HG03439 (cell line): Measurements from ENCODE around the gene PHTF1.
"Not testable (repeated sequence)": the region's sequence is repeated elsewhere in the genome, so short reads cannot be mapped to it uniquely, and the experiment has no call there.

Experiments
- ATAC-seq: cut with Tn5 transposase; IDR thresholded peaks from one replicate; pipeline ENCODE4 v1.9.1; 2021; ENCODE audit warnings: mild to moderate bottlenecking, moderate library complexity; ENCODE audit not compliant: unreplicated experiment

PHTF1 gene

DNA sequence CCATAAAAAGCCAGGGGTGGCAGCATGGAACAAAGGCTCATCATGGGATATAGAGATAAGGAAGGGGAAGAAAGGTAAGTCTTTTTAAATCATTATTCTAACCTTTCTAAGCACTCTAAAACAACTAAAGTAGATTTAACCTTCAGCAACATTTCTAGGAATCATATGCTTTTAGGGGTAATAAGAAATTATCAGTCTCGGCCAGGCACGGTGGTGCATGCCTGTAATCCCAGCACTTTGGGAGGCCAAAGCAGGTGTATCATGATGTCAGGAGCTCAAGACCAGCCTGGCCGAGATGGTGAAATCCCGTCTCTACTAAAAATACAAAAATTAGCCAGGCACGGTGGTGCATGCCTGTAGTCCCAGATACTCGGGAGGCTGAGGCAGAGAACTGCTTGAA lies 20.3 kb upstream of the PHTF1 start:
- no peak for ATAC-seq

DNA sequence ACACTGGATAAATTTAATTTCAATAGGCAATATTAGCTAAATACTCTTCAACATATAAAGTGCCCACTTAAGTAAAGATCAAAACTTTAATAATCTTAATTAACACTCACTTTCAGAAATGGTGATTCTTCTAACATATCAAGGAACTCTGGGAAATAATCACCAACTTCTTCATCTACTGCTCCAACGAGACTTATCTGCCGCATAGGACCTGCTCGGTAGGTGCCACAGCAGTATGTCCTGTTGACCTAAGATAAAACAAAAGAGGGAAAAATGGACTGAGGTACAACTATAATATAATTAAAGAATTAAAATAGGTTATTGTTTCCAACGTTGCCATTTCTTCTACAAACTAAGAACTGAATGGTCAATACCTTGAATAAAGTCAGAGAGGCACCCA lies 18.3 kb upstream of the PHTF1 start:
- ATAC-seq, result no peak

DNA sequence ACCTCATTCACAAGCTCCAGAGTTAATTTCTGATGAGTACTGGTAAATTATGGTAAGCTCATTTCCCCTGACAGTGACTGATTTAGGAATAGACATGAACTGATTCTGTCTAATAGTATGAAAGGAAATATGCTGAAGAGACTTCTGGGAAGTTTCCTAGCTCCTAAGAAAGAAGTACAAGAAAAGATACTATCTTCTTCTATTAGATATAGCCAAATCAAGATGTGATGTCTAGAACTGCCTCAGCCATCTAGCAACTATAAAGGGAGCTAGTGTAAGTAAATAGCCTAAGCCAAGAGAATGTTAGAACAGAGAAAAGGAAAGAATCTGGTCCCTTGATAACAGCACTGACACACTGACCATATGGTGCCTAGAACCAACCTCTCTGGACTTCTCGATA lies 10.7 kb upstream of the PHTF1 start:
- no peak for ATAC-seq

DNA sequence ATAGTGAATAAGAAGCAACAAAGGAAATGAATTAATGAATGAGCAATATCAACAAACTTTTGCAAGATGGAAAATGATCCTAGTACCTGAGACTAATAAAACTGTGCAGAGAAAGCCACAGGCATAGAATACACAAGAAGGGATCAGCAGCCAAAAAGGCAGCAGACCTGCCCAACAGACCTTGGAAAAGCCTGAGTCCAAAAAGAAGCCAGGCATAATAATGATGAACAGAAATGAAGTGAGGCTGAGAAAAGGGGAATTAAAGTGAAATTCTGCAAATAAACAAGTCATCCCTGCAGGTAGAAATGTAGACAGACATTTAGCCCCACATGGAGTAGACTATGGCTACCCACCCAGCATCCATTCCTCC lies 10.3 kb upstream of the PHTF1 start:
- no peak for ATAC-seq

DNA sequence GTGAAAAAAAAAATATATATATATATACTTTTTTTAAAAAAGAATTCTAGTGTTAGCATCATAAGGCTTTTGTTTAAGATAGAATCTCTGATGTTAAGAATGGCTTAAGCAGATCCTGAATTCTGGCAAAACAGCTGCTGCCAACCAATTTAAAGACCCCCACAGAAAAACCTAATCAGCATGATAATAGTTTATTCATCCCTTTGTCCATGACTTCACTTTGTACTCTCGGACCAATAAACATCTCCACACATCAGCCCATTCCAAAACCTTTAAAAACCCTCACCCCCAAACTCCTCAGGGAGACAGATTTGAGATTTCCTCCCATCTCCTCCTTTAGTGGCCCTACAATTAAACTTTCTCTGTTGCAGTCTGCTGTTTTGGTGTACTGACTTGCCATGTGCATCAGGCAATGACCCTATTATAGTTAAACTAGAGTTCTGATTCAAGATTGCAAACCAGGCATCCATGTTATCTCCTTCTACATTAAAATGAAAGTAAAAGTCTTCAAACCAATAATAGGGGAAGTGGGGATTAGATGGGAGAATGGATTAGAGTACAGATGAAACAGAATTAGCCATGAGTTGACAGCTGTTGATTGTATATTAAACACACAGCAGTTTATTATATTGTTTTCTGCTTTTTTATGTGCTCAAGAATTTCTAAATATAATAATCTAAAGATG lies 9.8 kb upstream of the PHTF1 start:
- no peak for ATAC-seq

DNA sequence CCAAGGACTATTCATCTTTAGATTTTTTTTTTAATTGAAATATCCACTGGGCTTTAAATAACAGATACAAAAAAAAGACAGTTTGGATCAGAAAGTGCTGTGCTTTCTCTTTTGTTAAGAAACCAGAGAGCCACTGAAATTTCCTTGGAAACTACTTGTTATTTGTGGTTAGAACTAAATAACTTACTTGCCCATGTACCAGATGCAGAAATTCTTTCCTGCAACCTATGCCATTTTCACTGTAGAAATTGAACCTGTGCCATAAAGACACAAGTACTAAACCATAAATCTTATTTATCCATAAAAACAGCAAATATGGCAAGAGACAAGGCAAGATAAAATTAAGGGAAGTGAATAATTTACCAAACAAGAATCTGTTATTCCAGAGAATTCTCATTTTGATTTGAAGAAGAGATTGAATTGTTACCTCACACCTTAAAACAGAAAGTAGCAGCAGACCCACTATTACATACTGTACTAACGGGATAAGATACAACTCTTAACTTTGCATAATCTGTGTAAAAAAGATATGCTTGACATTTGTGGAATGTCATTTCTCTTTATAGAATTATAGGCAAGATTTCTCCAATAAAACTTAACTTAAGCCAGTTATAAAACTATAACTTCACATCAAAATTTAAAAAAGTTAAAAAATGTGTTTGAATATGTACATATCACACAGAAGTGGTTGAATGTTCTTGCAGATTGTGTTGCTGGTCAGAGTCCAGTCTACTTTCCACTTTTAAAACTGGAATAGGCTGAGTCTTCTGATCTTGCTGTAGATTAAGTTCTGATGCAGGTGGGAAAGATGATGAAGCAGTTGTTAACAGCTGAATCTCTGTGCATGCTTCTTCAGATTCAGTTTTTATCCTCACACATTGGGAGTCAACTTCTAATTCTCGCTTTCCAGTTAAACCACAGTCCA lies 6.3 kb upstream of the PHTF1 start:
- no peak for ATAC-seq

DNA sequence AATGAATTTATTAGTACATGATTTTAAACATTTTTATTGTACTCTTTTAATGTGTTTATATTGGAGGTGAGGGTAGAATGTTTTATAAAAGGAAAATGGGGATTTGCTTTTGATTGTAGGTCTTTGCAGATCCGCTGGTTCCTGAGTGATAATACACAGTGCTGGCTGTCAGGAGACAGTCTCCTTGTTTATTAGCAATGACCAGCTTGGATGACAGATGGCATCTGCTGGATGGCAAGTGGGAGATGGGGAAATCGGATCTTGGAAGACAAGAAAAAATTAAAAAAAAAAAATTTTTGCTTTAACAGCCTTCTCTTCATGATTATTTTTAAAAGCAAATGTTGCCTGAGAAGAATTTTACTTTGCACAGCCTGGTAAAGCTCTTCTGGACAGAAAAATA lies 4.4 kb upstream of the PHTF1 start:
- ATAC-seq, result no peak

DNA sequence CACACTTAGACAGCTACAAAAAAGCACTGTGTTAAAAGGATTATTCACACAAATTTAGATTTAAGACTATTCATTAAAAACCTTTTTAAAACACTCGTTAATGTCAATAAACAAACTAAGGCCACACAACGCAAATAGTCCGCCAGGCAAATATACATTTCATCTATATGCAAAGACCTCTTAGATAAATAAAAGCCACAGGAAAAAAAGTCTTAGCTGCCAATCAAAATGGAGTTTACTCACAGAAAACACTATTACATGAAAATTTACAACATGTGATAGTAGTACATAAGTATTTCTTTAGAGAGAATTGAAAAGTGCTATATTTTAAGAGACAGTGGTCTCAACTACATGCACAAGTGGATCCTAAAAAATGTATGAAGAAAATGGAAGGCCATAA lies 2.7 kb upstream of the PHTF1 start:
- no peak for ATAC-seq

DNA sequence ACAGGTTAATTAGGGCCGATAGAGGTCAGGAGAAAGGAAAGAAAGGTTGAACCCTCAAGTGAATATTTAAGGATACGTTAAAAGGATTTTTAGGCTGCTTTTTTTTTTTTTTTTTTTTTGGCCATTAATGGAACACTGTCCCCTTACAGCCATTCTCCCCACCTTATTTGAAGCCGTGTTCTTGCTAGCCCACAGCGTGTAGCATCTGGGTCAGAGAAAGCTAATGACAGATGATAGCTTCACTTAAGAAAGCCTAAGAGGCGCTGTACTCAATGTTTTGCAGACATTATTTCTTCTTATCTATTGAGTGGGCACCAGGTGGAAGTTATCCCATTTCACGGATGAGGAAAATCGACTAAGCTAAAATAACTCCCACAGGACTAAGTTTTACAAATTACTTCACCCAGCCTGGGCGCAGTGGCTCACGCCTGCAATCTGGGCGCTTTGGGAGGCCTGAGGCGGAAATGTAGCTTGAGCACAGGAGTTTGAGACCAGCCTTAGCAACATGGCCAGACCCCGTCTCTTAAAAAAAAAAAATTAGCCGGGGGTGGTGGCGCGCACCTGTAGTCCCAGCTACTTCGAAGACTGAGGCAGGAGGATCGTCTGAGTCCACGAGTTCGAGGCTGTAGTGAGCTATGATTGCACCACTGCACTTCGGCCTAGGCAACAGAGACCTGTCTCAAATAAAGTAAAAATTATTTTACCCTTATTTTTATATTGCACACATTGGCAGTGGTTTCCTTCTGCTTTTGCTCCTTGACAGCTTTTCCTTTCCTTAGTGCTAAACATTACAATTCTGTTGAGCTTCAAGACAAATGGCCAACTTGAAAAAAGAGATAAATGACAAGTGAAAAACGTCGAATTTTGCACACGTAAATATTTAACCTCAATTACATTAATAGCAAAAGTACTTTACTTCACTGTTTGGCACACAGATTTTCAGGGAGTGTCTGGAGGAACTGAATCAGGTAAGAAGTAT lies 1.1 kb upstream of the PHTF1 start:
- ATAC-seq, result no peak

DNA sequence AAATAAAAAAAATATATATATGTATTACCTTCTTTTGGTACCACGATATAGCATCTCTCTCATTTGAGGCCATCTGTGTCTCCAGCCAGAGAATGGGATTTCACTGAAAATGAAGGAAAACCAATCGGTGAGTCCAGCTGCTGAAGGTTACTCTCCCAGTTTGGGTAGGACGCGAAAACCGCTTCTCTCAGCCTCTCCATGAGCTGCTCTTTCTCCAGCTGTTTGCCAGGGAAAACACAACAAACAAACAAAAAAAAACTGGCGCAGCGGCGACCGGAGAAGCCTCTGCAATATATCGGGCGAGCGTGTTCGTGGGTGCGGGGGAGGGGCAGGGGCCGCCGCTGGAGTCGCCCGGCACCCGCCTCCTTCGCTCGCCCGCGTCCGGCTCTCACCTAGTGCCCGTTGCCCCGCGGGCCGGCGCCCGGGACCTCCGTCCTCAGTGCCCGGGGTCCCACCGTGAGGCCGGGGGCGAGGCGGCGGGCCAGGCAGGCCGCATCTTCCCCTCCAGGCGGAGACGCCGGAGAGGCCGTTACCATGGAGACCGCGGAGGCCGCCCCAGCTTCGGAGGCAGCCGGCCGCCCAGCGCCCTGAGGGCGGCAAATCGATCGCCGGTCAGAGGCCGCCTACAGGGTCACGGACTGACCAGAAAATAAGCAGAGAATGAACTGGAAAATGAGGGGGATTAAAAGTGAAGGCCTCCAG lies 504 bp downstream of the PHTF1 start:
- ATAC-seq, result peak; percentile 70

DNA sequence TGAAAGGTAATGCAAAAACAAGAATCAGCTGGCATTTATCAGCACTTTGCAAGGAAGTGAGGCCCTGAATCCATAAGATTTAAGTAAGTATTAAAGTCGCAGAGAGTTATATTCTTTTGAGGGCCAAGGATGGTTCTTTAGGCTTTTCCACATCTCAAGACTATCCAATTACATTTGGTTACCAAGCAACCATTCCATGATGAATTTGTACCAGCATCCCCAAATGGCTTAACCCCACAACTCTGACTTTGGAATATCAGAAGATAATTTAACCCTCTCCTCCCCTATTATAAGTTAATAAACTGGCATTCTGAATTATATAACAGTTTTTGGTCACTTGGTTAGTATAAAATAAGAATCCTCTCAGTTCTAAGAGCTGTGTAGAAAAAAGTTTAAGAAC lies 2.8 kb downstream of the PHTF1 start:
- ATAC-seq, result no peak

DNA sequence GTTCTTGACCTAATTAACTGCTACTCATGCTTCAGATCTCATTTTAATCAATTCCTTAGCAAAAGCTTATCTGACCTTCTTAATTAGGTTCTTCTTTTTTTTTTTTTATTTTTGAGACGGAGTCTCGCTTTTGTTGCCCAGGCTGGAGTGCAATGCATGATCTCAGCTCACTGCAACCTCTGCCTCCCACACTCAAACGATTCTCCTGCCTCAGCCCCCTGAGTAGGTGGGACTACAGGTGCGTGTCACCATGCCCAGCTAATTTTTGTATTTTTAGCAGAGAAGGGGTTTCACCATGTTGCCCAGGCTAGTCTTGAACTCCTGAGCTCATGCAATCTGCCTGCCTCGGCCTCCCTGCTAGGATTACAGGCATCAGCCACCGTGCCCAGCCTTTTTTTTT lies 6.0 kb downstream of the PHTF1 start:
- ATAC-seq, result not testable (repeated sequence)

DNA sequence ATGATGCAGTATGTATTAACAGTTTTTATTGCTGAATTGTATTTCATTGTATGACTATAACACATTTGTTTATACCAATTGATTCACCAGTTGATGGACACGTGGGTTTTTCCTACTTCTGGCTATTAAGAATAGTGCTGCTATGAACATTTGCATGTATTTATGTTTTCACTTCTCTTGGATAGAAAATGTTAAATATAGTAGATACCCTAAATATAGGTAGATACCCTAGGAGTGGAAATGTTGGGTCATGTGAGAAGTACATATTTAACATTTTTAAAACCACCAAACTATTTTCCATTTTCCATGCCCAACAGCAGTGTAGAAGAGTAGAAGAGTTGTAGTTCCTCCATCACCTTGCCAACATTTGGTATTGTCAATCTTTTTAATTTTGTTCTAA lies 7.8 kb downstream of the PHTF1 start:
- ATAC-seq, result no peak

DNA sequence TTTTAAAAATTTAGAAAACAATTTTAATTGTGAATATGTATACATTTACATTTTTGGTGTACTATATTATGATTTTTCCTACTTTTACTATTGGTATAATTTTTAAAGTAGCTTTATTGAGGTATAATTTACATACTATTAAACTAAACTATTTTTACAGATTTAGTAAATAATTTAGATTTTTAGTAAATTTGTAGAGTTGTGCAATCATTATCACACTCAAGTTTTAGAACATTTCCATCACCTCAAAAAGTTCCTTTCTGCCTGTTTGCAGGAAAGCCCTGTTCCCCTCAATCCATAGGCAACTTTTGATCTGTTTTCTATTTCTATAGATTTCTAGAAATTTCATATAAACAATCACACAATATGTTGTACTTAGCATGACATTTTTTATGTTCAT lies 8.2 kb downstream of the PHTF1 start:
- ATAC-seq, result no peak

DNA sequence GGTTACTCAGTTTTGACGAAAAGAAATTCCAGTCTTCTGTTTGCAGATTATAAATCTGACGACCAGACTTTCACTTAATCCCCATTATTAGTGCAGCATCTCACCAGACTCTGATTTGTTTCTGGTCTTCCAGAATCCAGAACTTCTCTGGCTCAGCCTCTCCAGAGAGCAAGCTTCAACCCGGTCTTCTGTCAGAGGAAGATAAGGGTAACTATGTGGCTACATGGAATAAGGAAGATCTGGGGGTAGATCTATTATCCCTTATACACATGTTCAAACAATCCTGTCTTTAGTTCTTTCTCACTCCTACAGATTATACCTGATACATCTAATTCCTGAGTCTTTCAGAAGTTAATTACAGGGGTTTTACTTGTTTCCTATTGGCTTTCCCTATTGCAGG lies 9.9 kb downstream of the PHTF1 start:
- no peak for ATAC-seq

DNA sequence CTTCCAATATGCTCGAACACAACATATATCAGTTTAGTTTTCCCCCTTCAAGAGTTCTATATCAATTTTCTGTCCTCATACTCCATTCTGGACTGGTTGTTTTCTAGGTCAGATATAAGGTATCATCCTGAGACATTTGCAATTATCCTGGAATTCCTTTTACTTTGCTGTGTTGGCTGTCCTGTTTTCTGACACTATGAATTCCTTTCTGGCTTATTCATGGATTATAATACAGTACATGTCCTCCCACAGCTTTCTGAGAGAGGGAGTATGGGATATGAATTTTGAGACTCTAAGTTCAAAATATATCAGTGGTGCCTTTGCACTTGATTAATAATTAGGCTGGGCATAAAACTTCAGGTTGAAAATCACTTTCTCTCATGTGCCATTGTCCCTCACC lies 11.9 kb downstream of the PHTF1 start:
- ATAC-seq, result no peak

DNA sequence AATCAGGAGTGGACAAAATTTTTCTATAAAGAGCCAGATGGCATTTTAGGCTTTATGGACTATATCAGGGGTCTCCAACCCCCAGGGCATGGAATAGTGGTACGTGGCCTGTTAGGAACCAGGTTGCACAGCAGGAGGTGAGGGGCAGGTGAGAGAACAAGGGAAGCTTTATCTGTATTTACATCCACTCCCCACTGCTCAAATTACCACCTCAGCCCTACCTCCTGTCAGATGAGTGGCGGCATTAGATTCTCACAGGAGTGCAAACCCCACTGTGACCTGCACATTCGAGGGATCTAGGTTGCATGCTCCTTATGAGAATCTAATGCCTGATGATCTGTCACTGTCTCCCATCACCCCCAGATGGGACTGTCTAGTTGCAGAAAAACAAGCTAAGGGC lies 13.9 kb downstream of the PHTF1 start:
- no peak for ATAC-seq

DNA sequence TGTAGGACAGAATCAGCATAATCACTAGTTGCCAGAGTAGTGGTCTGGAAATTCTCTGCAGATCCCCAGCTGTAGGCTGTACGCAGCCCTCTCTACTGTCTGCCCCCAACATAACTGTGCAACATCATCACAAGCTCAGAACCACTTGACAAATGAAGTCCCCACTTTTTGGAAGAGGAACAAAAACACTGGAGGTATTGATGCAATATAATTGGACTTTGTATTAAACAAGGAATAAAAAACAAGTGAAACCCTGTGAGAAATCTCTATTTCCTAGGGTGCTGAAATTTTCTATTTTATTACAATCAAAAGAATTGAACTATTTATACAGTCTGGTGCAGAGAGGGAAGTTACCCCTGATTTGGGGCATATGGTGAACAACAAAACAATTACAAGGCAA lies 15.2 kb downstream of the PHTF1 start:
- ATAC-seq, result no peak

DNA sequence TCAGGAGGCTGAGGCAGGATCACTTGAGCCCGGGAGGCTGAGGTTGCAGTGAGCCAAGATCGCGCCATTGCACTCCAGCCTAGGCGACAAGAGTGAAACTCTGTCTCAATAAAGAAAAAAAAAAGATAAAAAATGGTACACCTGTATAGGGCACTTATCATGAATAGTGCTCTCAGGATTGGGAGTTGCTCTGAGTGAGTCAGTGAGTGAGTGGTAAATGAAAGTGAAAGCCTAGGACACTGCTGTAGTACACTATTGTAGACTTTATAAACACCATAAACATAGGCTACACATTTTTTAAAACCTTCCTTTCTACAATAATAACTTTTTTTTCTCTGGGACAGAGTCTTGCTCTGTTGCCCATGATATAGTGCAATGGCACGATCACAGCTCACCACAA lies 16.8 kb downstream of the PHTF1 start:
- no peak for ATAC-seq

DNA sequence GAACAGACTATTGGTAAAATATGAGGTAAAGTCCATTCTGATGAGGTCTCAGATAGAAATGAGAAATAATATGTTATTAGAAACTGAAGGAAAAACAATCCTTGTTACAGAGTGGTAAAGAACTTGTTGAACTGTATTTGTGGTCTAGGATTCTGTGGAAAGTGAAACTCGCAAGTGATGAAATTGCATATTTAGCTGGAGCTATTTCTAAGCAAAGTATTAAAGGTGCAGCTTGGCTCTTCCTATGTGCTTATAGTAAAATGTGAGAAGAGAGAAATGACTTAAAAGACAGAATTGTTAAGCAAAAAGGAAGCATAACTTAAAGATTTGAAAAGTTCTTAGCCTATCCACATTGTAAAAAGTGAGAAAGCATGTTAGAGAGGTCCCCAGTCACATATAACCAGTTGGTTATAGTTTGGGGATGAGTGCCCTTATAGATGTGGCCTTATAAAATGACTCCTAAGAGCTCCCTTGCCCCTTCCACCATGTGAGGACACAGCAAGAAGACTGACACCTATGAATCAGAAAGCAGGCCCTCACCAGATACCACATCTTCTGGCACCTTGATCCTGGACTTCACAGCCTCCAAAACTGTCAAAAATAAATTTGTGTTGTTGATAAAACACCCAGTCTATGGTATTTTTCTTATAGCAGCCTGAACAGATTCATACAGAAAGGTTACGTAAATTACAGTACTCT lies 24.8 kb downstream of the PHTF1 start:
- no peak for ATAC-seq
